AG08395 (cell line): ENCODE data around the gene ZNF546.
A peak's percentile ranks its signal among the peaks of the same experiment; 100 is the strongest.

Experiments
- DNase-seq: peaks from one replicate; pipeline ENCODE4 v3.0.0; 2012; ENCODE audit warnings: mixed read lengths, low spot score

ZNF546 gene

DNA sequence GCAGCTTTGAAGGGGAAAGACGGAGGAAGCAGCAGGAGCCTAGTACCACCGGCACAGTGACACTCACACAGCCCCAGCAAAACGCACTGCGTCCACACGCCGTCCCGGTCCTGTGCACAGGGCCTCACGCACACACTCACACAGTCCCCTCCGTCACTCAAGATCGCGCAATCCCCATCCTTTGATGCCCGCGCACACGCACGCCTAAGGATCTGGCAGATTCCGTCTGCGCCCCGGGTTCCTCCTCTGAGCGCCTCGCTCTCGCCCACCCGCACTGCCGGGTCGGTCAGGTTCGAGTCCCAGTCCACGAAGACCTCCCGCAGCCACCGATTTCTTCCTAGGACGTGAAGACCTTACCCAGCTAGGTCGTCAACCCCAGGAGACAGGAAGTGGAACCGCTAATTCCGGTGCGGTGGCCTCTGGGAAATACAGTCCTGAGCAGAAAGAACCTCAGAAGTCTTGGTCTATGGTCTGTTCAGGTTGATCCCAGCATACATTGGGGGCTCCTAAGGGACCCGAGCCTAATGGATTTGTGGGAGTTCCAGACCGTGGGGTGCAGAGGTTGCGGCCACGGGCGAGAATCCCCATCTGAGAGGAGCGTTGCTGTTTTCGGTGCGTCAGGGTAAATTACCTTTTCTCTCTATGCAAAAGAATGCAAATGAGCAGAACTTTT, 59.1 kb downstream of the ZNF546 start, which contains the start of gene ZNF780B:
Gene ZNF780B (minus strand): TSS at position 400 of the 673 bp plus-strand sequence. CDS start 5,899 bp downstream, outside the sequence.
- peak; percentile 70 for DNase-seq

DNA sequence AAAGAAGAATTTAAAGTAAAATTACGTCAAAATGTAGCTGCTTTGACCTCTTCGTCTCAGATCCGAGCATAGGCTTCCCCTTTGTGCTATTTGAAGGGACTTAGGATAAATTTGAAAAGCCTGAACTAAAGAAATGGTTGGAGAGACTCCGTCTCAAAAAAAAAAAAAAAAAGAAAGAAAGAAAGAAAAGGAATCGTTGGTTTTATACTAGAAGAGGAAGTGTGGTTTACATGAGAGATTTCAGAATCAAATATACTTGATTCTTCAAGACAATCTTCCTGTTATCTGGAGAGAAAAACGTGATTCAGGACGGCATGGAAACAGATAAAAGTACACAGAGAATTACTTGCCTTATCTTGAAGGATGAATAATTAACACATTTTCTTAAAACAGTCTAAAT, 59.6 kb downstream of the ZNF546 start:
- no peak for DNase-seq

DNA sequence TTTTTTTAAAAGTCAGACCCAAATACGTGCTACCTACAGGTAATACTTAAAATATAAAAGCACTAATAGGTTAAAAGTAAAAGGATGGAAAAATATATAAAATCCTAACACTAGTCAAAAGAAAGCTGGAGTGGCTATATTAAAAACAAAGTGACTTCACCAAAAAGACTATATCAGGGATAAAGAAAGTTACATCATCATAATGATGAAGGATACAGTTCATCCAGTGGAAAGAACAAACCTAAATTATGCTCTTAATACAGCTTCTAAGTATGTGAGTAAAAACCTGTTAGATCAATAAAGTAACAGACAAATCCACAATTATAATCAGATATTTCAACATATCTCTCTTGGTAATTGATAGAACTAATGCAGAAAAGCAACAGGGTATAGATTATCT, 60.3 kb downstream of the ZNF546 start:
- DNase-seq: no peak

DNA sequence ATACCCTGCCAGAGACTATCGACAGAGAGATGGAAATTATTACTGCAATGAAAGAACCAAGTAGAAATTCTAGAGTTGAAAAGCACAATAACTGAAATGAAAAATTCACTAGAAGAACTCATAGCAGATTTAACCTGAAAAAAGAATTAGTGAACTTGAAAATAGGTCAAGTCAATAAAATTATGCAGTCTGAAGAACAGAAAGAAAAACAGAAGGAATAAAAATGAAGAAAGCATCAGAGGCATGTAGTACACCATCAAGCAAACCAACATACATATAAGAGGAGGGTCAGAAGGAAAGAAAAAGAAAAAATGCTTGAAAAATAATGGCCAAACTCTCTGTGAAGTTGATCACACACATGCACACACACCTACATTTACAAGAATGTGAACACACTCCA, 62.8 kb downstream of the ZNF546 start:
- DNase-seq: no peak

DNA sequence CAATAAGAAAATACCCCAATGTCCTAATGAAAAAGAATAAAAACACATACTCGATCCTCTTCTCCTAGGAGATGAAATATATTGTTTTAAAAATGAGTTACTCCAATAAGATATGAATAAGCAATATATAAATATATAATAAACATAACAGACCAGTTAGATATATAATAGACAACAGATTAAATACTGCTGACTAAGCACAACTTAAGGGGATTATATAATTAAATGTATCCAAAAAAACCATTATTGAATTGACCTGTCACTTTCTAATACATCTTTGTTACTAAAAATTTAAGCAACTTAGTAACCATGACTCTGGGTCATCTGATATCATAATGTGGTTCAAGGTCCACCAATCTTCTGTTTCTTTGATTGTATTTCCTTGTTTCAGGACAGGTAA, 73.2 kb downstream of the ZNF546 start:
- no peak for DNase-seq
